HG03521 (cell line): Measurements from ENCODE around the gene CARD11.

Experiments
- ATAC-seq: cut with Tn5 transposase; IDR thresholded peaks from one replicate; pipeline ENCODE4 v1.9.1; 2021; ENCODE audit warnings: mild to moderate bottlenecking, moderate library complexity; ENCODE audit not compliant: unreplicated experiment

Gene CARD11

DNA sequence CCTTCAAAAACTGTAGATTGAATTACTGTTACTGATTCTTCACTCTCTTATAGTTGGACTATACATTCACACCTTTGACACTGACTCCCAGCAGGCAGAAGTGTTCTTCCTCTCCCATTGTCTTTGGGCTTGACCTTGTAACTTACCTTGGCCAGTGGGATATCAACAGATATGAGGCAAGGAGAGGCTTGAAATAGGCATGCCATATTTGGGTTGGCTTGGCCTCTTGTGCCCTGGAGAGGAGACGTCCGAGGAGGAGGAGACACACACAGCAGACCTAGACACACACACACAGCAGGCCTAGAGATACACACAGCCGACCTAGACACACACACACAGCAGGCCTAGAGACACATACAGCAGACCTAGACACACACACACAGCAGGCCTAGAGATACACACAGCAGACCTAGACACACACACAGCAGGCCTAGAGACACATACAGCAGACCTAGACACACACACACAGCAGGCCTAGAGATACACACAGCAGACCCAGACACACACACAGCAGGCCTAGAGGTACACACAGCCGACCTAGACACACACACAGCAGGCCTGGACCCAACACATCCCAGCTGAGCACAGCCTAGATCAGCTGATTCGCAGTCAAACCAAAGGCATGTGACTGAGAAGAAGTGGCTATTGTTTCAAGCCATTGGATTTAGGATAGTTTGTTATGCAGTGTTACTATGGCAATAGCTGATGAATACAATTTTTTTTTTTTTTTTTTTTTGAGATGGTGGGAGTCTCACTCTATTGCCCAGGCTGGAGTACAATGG lies 187.1 kb downstream of the CARD11 start:
- no peak for ATAC-seq
